K562 (cell line): Measurements from ENCODE around the gene ZKSCAN7. TPM values are rescaled to one million over a fixed set of nuclear protein-coding genes. Genes with fewer than 3 reads are reported as not detected.

Experiments
- BHLHE40 ChIP-seq: IDR thresholded peaks from 2 replicates; pipeline ENCODE4 v1.6.1; 2011; ENCODE audit warnings: low read length, improper control_type of control experiment
- ELF4 ChIP-seq: fragments of 450-650 bp; formaldehyde crosslinking; IDR thresholded peaks from 2 replicates; pipeline ENCODE4 v1.4.0; 2022; ENCODE audit warnings: missing genetic modification characterization
- ILF3 ChIP-seq: fragments of 450-650 bp; IDR thresholded peaks from 2 replicates; pipeline ENCODE4 v1.6.1; 2018; ENCODE audit warnings: antibody characterized with exemption, mild to moderate bottlenecking, moderate library complexity, borderline replicate concordance
- KDM1A ChIP-seq, 2 experiments: fragments of 450-650 bp; IDR thresholded peaks; 2 replicates each; pipeline ENCODE4 v1.6.1; 2016; ENCODE audit warnings: mild to moderate bottlenecking in 2 of 2
- POLR2G ChIP-seq: fragments of 200-400 bp; formaldehyde crosslinking; IDR thresholded peaks from 2 replicates; pipeline ENCODE4 v1.6.1; 2017; ENCODE audit warnings: low read depth, mild to moderate bottlenecking, antibody characterized with exemption, low read length, moderate library complexity
- SIN3A ChIP-seq, 2 experiments: fragments of 150-350 bp in 1 of 2; IDR thresholded peaks; 2 replicates each; pipeline ENCODE4 v1.6.1; 2011 to 2016; ENCODE audit warnings: borderline replicate concordance in 2 of 2, low read depth in 2 of 2, low read length in 2 of 2, mild to moderate bottlenecking in 2 of 2, moderate library complexity in 2 of 2; ENCODE audit not compliant: control insufficient read depth in 1 of 2
- TEAD2 ChIP-seq: fragments of 450-650 bp; IDR thresholded peaks from 2 replicates; pipeline ENCODE4 v1.6.1; 2016; ENCODE audit warnings: missing genetic modification characterization, control low read depth, missing compliant biosample characterization
- ZBTB7A ChIP-seq: IDR thresholded peaks from 2 replicates; pipeline ENCODE4 v1.6.1; 2011; ENCODE audit warnings: low read depth, mild to moderate bottlenecking, low read length, moderate library complexity, borderline replicate concordance; ENCODE audit not compliant: control insufficient read depth
- polyA plus RNA-seq, 8 experiments: library from polyadenylated mRNA; depleted of rRNA in 4 of 8; stranded (reverse) in 5 of 8; unstranded in 3 of 8; fragments of >200 nt; fragmentation: Nextera tagmentation in 2 of 8; fragmentation: Illumina TruSeq in 1 of 8; extraction: Ambion mirVana in 2 of 8; extraction: Trizol in 1 of 8; gene quantifications; 2 replicates each; pipeline versions ENCODE4 v1.2.1 to v1.2.3, GENCODE V29; 2011 to 2014; ENCODE audit warnings: inconsistent platforms in 1 of 8, missing spikeins in 1 of 8
- total RNA-seq, 7 experiments: library from RNA; depleted of rRNA in 6 of 7; stranded (reverse); fragments of >200 nt in 6 of 7; fragmentation: Illumina TruSeq in 2 of 7; extraction: Trizol in 2 of 7; gene quantifications; 2 replicates each; pipeline versions ENCODE4 v1.2.1 to v1.2.3, GENCODE V29; 2011 to 2021; ENCODE audit warnings: low replicate concordance in 1 of 7
- TF ChIP-seq, protein P1 (sequence below), 2 experiments: fragments of 450-650 bp; IDR thresholded peaks; 2 replicates each; pipeline ENCODE4 v1.6.1; 2018; ENCODE audit warnings: mild to moderate bottlenecking in 2 of 2, low read depth in 1 of 2; ENCODE audit not compliant: partially characterized antibody in 2 of 2
- TF ChIP-seq, protein P2 (sequence below): fragments of 450-650 bp; IDR thresholded peaks from 2 replicates; pipeline ENCODE4 v1.6.1; 2016; ENCODE audit warnings: mild to moderate bottlenecking
- TF ChIP-seq, protein P3 (sequence below): IDR thresholded peaks from 3 replicates; pipeline ENCODE4 v1.6.1; 2011; ENCODE audit warnings: borderline replicate concordance, mild to moderate bottlenecking, moderate library complexity; ENCODE audit not compliant: insufficient read length; ENCODE audit errors: extremely low read depth
- TF ChIP-seq, protein P4 (sequence below): sonication (generic); formaldehyde crosslinking; IDR thresholded peaks from 2 replicates; pipeline ENCODE4 v1.8.0; 2022; ENCODE audit warnings: missing genetic modification reagents, mild to moderate bottlenecking, borderline replicate concordance
- TF ChIP-seq, protein P5 (sequence below): fragments of 450-650 bp; formaldehyde crosslinking; IDR thresholded peaks from 2 replicates; pipeline ENCODE4 v1.4.0; 2020; ENCODE audit warnings: mild to moderate bottlenecking, moderate library complexity

Gene ZKSCAN7
- total and polyA plus RNA-seq, 9 of the 15 experiments (the other 6 are each of a cell fraction or from before 2014, with no cell fraction given) = not detected

DNA sequence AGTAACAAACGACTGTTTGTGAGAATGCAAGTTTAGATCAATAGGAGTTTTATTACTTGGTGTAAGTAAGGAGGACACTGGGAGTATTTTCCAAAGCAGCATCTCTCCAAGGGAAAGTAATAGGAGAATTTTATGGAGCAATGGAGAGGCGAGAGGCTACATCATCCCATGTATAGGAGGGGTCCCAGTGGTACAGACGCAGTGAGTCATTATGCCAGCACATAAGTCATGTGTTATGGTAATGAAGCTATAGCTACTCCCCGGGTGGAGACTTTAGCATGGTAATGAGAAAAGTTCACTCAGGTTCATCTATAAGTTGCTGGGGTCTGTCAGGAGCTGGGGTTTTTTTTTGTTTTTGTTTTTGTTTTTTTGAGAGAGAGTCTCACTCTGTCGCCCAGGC is 48.0 kb upstream of the ZKSCAN7 start (continued):
- TF ChIP-seq, protein P1, sequence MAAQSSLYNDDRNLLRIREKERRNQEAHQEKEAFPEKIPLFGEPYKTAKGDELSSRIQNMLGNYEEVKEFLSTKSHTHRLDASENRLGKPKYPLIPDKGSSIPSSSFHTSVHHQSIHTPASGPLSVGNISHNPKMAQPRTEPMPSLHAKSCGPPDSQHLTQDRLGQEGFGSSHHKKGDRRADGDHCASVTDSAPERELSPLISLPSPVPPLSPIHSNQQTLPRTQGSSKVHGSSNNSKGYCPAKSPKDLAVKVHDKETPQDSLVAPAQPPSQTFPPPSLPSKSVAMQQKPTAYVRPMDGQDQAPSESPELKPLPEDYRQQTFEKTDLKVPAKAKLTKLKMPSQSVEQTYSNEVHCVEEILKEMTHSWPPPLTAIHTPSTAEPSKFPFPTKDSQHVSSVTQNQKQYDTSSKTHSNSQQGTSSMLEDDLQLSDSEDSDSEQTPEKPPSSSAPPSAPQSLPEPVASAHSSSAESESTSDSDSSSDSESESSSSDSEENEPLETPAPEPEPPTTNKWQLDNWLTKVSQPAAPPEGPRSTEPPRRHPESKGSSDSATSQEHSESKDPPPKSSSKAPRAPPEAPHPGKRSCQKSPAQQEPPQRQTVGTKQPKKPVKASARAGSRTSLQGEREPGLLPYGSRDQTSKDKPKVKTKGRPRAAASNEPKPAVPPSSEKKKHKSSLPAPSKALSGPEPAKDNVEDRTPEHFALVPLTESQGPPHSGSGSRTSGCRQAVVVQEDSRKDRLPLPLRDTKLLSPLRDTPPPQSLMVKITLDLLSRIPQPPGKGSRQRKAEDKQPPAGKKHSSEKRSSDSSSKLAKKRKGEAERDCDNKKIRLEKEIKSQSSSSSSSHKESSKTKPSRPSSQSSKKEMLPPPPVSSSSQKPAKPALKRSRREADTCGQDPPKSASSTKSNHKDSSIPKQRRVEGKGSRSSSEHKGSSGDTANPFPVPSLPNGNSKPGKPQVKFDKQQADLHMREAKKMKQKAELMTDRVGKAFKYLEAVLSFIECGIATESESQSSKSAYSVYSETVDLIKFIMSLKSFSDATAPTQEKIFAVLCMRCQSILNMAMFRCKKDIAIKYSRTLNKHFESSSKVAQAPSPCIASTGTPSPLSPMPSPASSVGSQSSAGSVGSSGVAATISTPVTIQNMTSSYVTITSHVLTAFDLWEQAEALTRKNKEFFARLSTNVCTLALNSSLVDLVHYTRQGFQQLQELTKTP (IDR thresholded peaks at IDR 0.05; ENCODE audit: low read depth in 1 of 2, partially characterized antibody in 2 of 2) = no peak
- TF ChIP-seq POLR2G (no peak), BHLHE40 (no peak), ELF4 (CRISPR knock-in tag) (no peak), TEAD2 (tag) (no peak), SIN3A (IDR thresholded peaks at IDR 0.05; ENCODE audit: borderline replicate concordance in 2 of 2, control insufficient read depth in 1 of 2, low read depth in 2 of 2, low read length in 2 of 2) (no peak), ZBTB7A (no peak), KDM1A (IDR thresholded peaks at IDR 0.05) (no peak), ILF3 (no peak)
- TF ChIP-seq, protein P2, sequence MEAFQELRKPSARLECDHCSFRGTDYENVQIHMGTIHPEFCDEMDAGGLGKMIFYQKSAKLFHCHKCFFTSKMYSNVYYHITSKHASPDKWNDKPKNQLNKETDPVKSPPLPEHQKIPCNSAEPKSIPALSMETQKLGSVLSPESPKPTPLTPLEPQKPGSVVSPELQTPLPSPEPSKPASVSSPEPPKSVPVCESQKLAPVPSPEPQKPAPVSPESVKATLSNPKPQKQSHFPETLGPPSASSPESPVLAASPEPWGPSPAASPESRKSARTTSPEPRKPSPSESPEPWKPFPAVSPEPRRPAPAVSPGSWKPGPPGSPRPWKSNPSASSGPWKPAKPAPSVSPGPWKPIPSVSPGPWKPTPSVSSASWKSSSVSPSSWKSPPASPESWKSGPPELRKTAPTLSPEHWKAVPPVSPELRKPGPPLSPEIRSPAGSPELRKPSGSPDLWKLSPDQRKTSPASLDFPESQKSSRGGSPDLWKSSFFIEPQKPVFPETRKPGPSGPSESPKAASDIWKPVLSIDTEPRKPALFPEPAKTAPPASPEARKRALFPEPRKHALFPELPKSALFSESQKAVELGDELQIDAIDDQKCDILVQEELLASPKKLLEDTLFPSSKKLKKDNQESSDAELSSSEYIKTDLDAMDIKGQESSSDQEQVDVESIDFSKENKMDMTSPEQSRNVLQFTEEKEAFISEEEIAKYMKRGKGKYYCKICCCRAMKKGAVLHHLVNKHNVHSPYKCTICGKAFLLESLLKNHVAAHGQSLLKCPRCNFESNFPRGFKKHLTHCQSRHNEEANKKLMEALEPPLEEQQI = no peak
- TF ChIP-seq, protein P3, sequence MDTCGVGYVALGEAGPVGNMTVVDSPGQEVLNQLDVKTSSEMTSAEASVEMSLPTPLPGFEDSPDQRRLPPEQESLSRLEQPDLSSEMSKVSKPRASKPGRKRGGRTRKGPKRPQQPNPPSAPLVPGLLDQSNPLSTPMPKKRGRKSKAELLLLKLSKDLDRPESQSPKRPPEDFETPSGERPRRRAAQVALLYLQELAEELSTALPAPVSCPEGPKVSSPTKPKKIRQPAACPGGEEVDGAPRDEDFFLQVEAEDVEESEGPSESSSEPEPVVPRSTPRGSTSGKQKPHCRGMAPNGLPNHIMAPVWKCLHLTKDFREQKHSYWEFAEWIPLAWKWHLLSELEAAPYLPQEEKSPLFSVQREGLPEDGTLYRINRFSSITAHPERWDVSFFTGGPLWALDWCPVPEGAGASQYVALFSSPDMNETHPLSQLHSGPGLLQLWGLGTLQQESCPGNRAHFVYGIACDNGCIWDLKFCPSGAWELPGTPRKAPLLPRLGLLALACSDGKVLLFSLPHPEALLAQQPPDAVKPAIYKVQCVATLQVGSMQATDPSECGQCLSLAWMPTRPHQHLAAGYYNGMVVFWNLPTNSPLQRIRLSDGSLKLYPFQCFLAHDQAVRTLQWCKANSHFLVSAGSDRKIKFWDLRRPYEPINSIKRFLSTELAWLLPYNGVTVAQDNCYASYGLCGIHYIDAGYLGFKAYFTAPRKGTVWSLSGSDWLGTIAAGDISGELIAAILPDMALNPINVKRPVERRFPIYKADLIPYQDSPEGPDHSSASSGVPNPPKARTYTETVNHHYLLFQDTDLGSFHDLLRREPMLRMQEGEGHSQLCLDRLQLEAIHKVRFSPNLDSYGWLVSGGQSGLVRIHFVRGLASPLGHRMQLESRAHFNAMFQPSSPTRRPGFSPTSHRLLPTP = no peak
- TF ChIP-seq, protein P4, sequence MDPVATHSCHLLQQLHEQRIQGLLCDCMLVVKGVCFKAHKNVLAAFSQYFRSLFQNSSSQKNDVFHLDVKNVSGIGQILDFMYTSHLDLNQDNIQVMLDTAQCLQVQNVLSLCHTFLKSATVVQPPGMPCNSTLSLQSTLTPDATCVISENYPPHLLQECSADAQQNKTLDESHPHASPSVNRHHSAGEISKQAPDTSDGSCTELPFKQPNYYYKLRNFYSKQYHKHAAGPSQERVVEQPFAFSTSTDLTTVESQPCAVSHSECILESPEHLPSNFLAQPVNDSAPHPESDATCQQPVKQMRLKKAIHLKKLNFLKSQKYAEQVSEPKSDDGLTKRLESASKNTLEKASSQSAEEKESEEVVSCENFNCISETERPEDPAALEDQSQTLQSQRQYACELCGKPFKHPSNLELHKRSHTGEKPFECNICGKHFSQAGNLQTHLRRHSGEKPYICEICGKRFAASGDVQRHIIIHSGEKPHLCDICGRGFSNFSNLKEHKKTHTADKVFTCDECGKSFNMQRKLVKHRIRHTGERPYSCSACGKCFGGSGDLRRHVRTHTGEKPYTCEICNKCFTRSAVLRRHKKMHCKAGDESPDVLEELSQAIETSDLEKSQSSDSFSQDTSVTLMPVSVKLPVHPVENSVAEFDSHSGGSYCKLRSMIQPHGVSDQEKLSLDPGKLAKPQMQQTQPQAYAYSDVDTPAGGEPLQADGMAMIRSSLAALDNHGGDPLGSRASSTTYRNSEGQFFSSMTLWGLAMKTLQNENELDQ (CRISPR knock-in tag) = no peak
- TF ChIP-seq, protein P5, sequence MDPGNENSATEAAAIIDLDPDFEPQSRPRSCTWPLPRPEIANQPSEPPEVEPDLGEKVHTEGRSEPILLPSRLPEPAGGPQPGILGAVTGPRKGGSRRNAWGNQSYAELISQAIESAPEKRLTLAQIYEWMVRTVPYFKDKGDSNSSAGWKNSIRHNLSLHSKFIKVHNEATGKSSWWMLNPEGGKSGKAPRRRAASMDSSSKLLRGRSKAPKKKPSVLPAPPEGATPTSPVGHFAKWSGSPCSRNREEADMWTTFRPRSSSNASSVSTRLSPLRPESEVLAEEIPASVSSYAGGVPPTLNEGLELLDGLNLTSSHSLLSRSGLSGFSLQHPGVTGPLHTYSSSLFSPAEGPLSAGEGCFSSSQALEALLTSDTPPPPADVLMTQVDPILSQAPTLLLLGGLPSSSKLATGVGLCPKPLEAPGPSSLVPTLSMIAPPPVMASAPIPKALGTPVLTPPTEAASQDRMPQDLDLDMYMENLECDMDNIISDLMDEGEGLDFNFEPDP (CRISPR knock-in tag) = no peak
- TF ChIP-seq, all 486 proteins: peak for 0
